ENCODE measurements around the gene ARRB1. TPM values are rescaled to one million over a fixed set of nuclear protein-coding genes. Genes with fewer than 3 reads are reported as not detected.

ARRB1 gene
- total and polyA plus RNA-seq, 9 of the 15 experiments (the other 6 are each of a cell fraction or from before 2014, with no cell fraction given) = 6.6 to 45.4 (median 28.5) TPM

DNA sequence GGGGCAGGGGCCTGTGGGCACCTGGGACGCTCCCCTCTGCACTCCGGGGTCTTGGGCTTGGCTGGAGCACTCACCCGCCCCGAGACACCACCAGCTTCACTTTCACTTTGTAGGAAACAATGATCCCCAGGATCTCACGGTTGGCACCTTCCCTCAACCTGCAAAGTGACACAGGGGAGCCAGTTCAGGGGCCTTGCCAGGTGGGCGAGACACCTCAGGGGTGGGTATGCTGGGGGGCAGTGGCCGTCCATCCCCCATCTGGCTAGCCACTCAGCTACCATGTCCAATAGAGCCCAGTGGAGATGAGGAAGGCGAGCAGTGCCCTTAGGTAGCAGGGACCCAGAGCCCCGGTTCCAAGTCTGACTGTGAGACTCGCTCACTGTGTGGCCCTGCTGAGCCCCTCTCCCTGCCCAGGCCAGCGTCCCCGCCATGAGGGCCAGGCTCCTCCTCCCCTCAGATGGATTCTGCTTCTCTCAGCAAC, 78.6 kb downstream of the ARRB1 start:
- Histone ChIP-seq H3K27me3 (ENCODE audit: control insufficient read depth in 2 of 2, insufficient read depth in 2 of 2, low read length in 2 of 2) (no peaks in the 10 kb centered on the region), H2AFZ (ENCODE audit: low read depth, low read length) (no peak overlapping the region), H4K20me1 (replicated peaks; ENCODE audit: control insufficient read depth, insufficient read depth, low read length) (no peaks in the 10 kb centered on the region), H3K4me2 (ENCODE audit: insufficient read depth, low read length) (no peak overlapping the region), H3K36me3 (ENCODE audit: control insufficient read depth, insufficient read depth, low read length) (peaks cover 59% of the 10 kb centered on the region), H3K4me1 (replicated peaks in 1 of 2; ENCODE audit: control insufficient read depth in 2 of 2, insufficient read depth in 2 of 2, low read length in 2 of 2) (peaks cover 0 to 6% of the 10 kb centered on the region in 2 experiments; a peak in 2 of 5 replicates), H3K27ac (ENCODE audit: extremely low read depth, low read depth, low read length) (no peak overlapping the region), H3K4me3 (no peak overlapping the region), H3K79me2 (ENCODE audit: control insufficient read depth, insufficient read depth, low read length) (no peaks in the 10 kb centered on the region), H3K9ac (ENCODE audit: insufficient read depth in 1 of 2, low read depth in 2 of 2, low read length in 2 of 2) (no peak overlapping the region), H3K9me1 (ENCODE audit: control insufficient read depth, insufficient read depth, low read length) (peaks cover 4% of the 10 kb centered on the region), H3K9me3 (replicated peaks; ENCODE audit: control insufficient read depth, insufficient read depth, low read depth, low read length) (no peaks in the 10 kb centered on the region)
- intact Hi-C loops (cut with micrococcal nuclease) = no loop called here
- ChIA-PET POLR2A (interaction anchor here (0.7 kb wide), 1 partner anchor 724 kb away, joined by 3 read pairs; no protein-coding TSS in a partner anchor), CTCF (ENCODE audit: low intra/inter-chr PET ratio) (no interaction called here)
- TF ChIP-seq KAT8 (IDR thresholded peaks at IDR 0.05; ENCODE audit: low read depth) (no peak), POLR2G (IDR thresholded peaks at IDR 0.05; ENCODE audit: low read depth, low read length) (0 out of 2 replicates have a peak, but pooled peaks have one; percentile 16)
- 75% methylated on average over 10 of the region's 12 CpGs for WGBS (ENCODE audit: insufficient coverage, low coverage, missing lambda C conversion rate)
- no peak for ATAC-seq
- no peak for FAIRE-seq
- DNase-seq (ENCODE audit: extremely low read depth in 1 of 4, low spot score in 3 of 4) = no peak
- in situ Hi-C loops (cut with MboI) = no loop called here
- BruUV-seq (replicated peaks) = no TSS peak

DNA sequence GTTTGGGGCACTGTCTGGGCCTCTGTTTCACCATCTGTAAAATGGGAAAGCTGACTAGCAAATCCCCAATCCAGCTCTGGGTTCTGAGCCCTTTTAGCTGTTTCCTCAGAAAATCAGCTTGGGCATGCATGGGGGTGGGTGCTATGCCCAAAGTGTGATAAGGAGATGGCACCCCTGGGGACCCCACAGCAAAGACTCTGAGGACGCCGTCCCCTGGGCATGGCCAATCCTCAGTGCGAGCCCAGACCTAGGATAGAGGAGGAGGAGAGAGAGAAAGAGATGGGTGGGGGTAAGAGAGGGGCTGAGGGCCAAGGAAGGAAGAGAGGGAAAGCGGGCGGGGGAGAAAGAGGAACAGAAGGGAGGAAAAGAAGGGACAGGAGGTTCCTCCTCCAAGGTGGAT, 79.1 kb downstream of the ARRB1 start:
- no peaks in the 10 kb centered on the region for H3K27me3 ChIP-seq (ENCODE audit: control insufficient read depth in 2 of 2, insufficient read depth in 2 of 2, low read length in 2 of 2)
- no peaks in the 10 kb centered on the region for H3K79me2 ChIP-seq (ENCODE audit: control insufficient read depth, insufficient read depth, low read length)
- H3K27ac ChIP-seq (ENCODE audit: extremely low read depth, low read depth, low read length) = no peak overlapping the region
- intact Hi-C loops (cut with micrococcal nuclease) = no loop called here
- FAIRE-seq (no peak), DNase-seq (ENCODE audit: extremely low read depth in 1 of 4, low spot score in 3 of 4) (no peak), ATAC-seq (no peak)
- no peak overlapping the region for H3K4me2 ChIP-seq (ENCODE audit: insufficient read depth, low read length)
- CTCF ChIA-PET (ENCODE audit: low intra/inter-chr PET ratio) = no interaction called here
- WGBS (ENCODE audit: insufficient coverage, low coverage, missing lambda C conversion rate) = 74% methylated on average over 3 of the region's 5 CpGs
- H4K20me1 ChIP-seq (replicated peaks; ENCODE audit: control insufficient read depth, insufficient read depth, low read length) = no peaks in the 10 kb centered on the region
- peaks cover 0 to 6% of the 10 kb centered on the region in 2 experiments; a peak in 2 of 5 replicates for H3K4me1 ChIP-seq (replicated peaks in 1 of 2; ENCODE audit: control insufficient read depth in 2 of 2, insufficient read depth in 2 of 2, low read length in 2 of 2)
- no peaks in the 10 kb centered on the region for H3K9me3 ChIP-seq (replicated peaks; ENCODE audit: control insufficient read depth, insufficient read depth, low read depth, low read length)
- H3K4me3 ChIP-seq = no peak overlapping the region
- H3K9ac ChIP-seq (ENCODE audit: insufficient read depth in 1 of 2, low read depth in 2 of 2, low read length in 2 of 2) = no peak overlapping the region; a peak in 1 of 4 replicates
- peaks cover 1% of the 10 kb centered on the region for H3K9me1 ChIP-seq (ENCODE audit: control insufficient read depth, insufficient read depth, low read length)
- peak; percentile 7 for TF ChIP-seq RBM25 (IDR thresholded peaks at IDR 0.05; ENCODE audit: low read depth, low read length, severe bottlenecking)
- TF ChIP-seq ZNF140 (CRISPR knock-in tag; IDR thresholded peaks at IDR 0.05) = no peak
- TF ChIP-seq, protein P1, sequence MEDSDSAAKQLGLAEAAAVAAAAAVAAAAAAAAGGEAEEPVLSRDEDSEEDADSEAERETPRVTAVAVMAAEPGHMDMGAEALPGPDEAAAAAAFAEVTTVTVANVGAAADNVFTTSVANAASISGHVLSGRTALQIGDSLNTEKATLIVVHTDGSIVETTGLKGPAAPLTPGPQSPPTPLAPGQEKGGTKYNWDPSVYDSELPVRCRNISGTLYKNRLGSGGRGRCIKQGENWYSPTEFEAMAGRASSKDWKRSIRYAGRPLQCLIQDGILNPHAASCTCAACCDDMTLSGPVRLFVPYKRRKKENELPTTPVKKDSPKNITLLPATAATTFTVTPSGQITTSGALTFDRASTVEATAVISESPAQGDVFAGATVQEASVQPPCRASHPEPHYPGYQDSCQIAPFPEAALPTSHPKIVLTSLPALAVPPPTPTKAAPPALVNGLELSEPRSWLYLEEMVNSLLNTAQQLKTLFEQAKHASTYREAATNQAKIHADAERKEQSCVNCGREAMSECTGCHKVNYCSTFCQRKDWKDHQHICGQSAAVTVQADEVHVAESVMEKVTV (CRISPR knock-in tag; IDR thresholded peaks at IDR 0.05) = no peak
- peaks cover 55% of the 10 kb centered on the region for H3K36me3 ChIP-seq (ENCODE audit: control insufficient read depth, insufficient read depth, low read length)
- POLR2A ChIA-PET = interaction anchor here (0.7 kb wide), 1 partner anchor 725 kb away, joined by 3 read pairs; no protein-coding TSS in a partner anchor
- BruUV-seq (replicated peaks) = no TSS peak
- in situ Hi-C loops (cut with MboI) = no loop called here
- H2AFZ ChIP-seq (ENCODE audit: low read depth, low read length) = no peak overlapping the region
